Astrocyte (in vitro differentiated cells and primary cell): ENCODE measurements around the gene CCDC43. TPM values are rescaled to one million over a fixed set of nuclear protein-coding genes. Genes with fewer than 3 reads are reported as not detected.
A peak's percentile ranks its signal among the peaks of the same experiment; 100 is the strongest.
"Not testable (repeated sequence)": the region's sequence is repeated elsewhere in the genome, so short reads cannot be mapped to it uniquely, and the experiment has no call there.

Source experiments
- DNase-seq: peaks from one replicate; pipeline ENCODE4 v3.0.0-alpha.2; 2010; ENCODE audit warnings: low read depth
- FAIRE-seq: peaks from 2 replicates; lab custom pipeline; 2011; peaks lifted over from hg19 to GRCh38; lab: Jason Lieb, UNC
- H2AFZ ChIP-seq: 2 replicates; pipeline ENCODE4 v1.6.0; 2012; ENCODE audit warnings: low read depth, low read length, inconsistent platforms
- H3K27ac ChIP-seq: 2 replicates; pipeline ENCODE4 v1.5.1; 2011; ENCODE audit warnings: low read depth, low read length, inconsistent platforms
- H3K27me3 ChIP-seq: 2 replicates; pipeline ENCODE4 v1.6.0; 2011; ENCODE audit warnings: low read length, inconsistent platforms; ENCODE audit not compliant: insufficient read depth
- H3K36me3 ChIP-seq: 2 replicates; pipeline ENCODE4 v1.5.1; 2011; ENCODE audit warnings: low read length, inconsistent platforms; ENCODE audit not compliant: insufficient read depth
- H3K4me1 ChIP-seq: 2 replicates; pipeline ENCODE4 v1.5.1; 2011; ENCODE audit warnings: low read length, inconsistent platforms; ENCODE audit not compliant: insufficient read depth
- H3K4me2 ChIP-seq: 2 replicates; pipeline ENCODE4 v1.6.0; 2012; ENCODE audit warnings: low read length, inconsistent platforms
- H3K4me3 ChIP-seq: 2 replicates; pipeline ENCODE4 v1.5.1; 2011; ENCODE audit warnings: low read depth, mild to moderate bottlenecking, low read length, inconsistent platforms; ENCODE audit not compliant: insufficient read depth
- H3K79me2 ChIP-seq: 2 replicates; pipeline ENCODE4 v1.6.0; 2012; ENCODE audit warnings: mild to moderate bottlenecking, low read length, inconsistent platforms; ENCODE audit not compliant: insufficient read depth
- H3K9ac ChIP-seq: 2 replicates; pipeline ENCODE4 v1.6.0; 2012; ENCODE audit warnings: mild to moderate bottlenecking, low read length, inconsistent platforms
- H3K9me3 ChIP-seq: 2 replicates; pipeline ENCODE4 v1.5.1; 2012; ENCODE audit warnings: low read depth, mild to moderate bottlenecking, low read length, inconsistent platforms; ENCODE audit not compliant: insufficient read depth
- H4K20me1 ChIP-seq: 2 replicates; pipeline ENCODE4 v1.6.0; 2012; ENCODE audit warnings: low read length, inconsistent platforms; ENCODE audit not compliant: insufficient read depth
- H3K27ac Mint-ChIP-seq: one replicate; pipeline ENCODE4 v1.8.0; 2021; ENCODE audit warnings: mild to moderate bottlenecking, mixed read lengths; ENCODE audit not compliant: unreplicated experiment
- H3K27me3 Mint-ChIP-seq: one replicate; pipeline ENCODE4 v1.8.0; 2021; ENCODE audit warnings: low read depth, mixed read lengths; ENCODE audit not compliant: unreplicated experiment
- H3K36me3 Mint-ChIP-seq: one replicate; pipeline ENCODE4 v1.8.0; 2021; ENCODE audit warnings: low read depth, mixed read lengths; ENCODE audit not compliant: unreplicated experiment
- H3K4me1 Mint-ChIP-seq: one replicate; pipeline ENCODE4 v1.8.0; 2021; ENCODE audit warnings: low read depth, mixed read lengths; ENCODE audit not compliant: unreplicated experiment
- H3K4me3 Mint-ChIP-seq: one replicate; pipeline ENCODE4 v1.8.0; 2021; ENCODE audit warnings: mild to moderate bottlenecking, moderate library complexity, mixed read lengths; ENCODE audit not compliant: unreplicated experiment
- H3K9me3 Mint-ChIP-seq: one replicate; pipeline ENCODE4 v1.8.0; 2021; ENCODE audit warnings: mild to moderate bottlenecking, mixed read lengths; ENCODE audit not compliant: unreplicated experiment
- CTCF ChIP-seq: IDR thresholded peaks from 2 replicates; pipeline ENCODE4 v1.5.1; 2011; ENCODE audit warnings: low read depth, mild to moderate bottlenecking, inconsistent platforms, low read length, moderate library complexity; ENCODE audit not compliant: insufficient read depth
- EZH2 ChIP-seq: IDR thresholded peaks from 2 replicates; pipeline ENCODE4 v1.6.1; 2012; ENCODE audit warnings: mild to moderate bottlenecking, low read length, inconsistent platforms; ENCODE audit not compliant: insufficient read depth
- total RNA-seq: library from RNA; stranded (reverse); gene quantifications from 2 replicates; pipeline ENCODE4 v1.2.1, GENCODE V29; 2021

The CCDC43 gene
- total RNA-seq, 1 donor from 2014 or later: 31.9 TPM

- H3K9me3 Mint-ChIP-seq: no peaks in the 10 kb centered on the region
- no peaks in the 10 kb centered on the region for H3K9me3 ChIP-seq
- peaks cover 10% of the 10 kb centered on the region for H3K4me1 ChIP-seq
- H3K27me3 ChIP-seq: no peaks in the 10 kb centered on the region
- no peak for DNase-seq
- peaks cover 4% of the 10 kb centered on the region for H3K4me1 Mint-ChIP-seq
- H3K4me2 ChIP-seq: no peak overlapping the region
- H3K36me3 ChIP-seq: no peaks in the 10 kb centered on the region
- H2AFZ ChIP-seq: no peak overlapping the region
- H3K36me3 Mint-ChIP-seq: no peaks in the 10 kb centered on the region
- no peaks in the 10 kb centered on the region for H3K27me3 Mint-ChIP-seq
- TF ChIP-seq CTCF: no peak
- TF ChIP-seq EZH2: no peak
- H3K27ac Mint-ChIP-seq: no peak overlapping the region
- H3K4me3 Mint-ChIP-seq: no peak overlapping the region
- no peak overlapping the region for H3K27ac ChIP-seq
- no peak overlapping the region for H3K9ac ChIP-seq
- no peaks in the 10 kb centered on the region for H4K20me1 ChIP-seq
- H3K4me3 ChIP-seq: no peak overlapping the region
- FAIRE-seq: no peak
- H3K79me2 ChIP-seq: peaks cover 16% of the 10 kb centered on the region
Measured at GRCh38 chr17:44693609-44694008, 4.0 kb upstream of the CCDC43 start.

- H3K4me3 Mint-ChIP-seq: peak overlapping the region; percentile 98
- not testable (repeated sequence) for H3K27ac Mint-ChIP-seq, DNase-seq, H2AFZ ChIP-seq, H3K9me3 ChIP-seq, H3K27ac ChIP-seq, H3K9me3 Mint-ChIP-seq, H3K27me3 Mint-ChIP-seq, H3K36me3 ChIP-seq, FAIRE-seq, H3K4me2 ChIP-seq, H3K9ac ChIP-seq, H4K20me1 ChIP-seq, H3K4me1 Mint-ChIP-seq, H3K27me3 ChIP-seq, H3K4me3 ChIP-seq, H3K36me3 Mint-ChIP-seq
- Histone ChIP-seq H3K79me2 (peaks cover 40% of the 10 kb centered on the region), H3K4me1 (peaks cover 13% of the 10 kb centered on the region)
Measured at GRCh38 chr17:44690746-44691306, 1.2 kb upstream of the CCDC43 start.

- Histone ChIP-seq H3K4me1 (peaks cover 13% of the 10 kb centered on the region), H4K20me1 (no peaks in the 10 kb centered on the region), H3K36me3 (peaks cover under 1% of the 10 kb centered on the region), H3K4me3 (peak overlapping the region; percentile 87), H3K4me2 (peak overlapping the region; percentile 99), H3K79me2 (peaks cover 50% of the 10 kb centered on the region), H3K27ac (peak overlapping the region; percentile 88), H3K27me3 (no peaks in the 10 kb centered on the region), H3K9ac (peak overlapping the region; percentile 88), H3K9me3 (no peaks in the 10 kb centered on the region), H2AFZ (peak overlapping the region; percentile 99)
- DNase-seq: no peak
- no peak for FAIRE-seq
- Mint-ChIP-seq H3K27ac (peak overlapping the region; percentile 87), H3K27me3 (no peaks in the 10 kb centered on the region), H3K36me3 (no peaks in the 10 kb centered on the region), H3K9me3 (no peaks in the 10 kb centered on the region), H3K4me1 (peaks cover 6% of the 10 kb centered on the region), H3K4me3 (peak overlapping the region; percentile 98)
- TF ChIP-seq CTCF (no peak), EZH2 (no peak)
Measured at GRCh38 chr17:44688675-44689476, 700 bp downstream of the CCDC43 start.
